Stimulated activated CD4-positive, alpha-beta T cell treated with anti-CD3 and anti-CD28 coated beads, Interleukin-4, amount 100 ng/mL, for 48 hours (primary cell): ENCODE measurements around the gene NR2F2.

Experiments
- DNase-seq, 2 donors: peaks; one replicate each; pipeline ENCODE4 v3.0.0-alpha.2; 2020; ENCODE audit warnings: low read depth in 2 of 2

The NR2F2 gene

DNA sequence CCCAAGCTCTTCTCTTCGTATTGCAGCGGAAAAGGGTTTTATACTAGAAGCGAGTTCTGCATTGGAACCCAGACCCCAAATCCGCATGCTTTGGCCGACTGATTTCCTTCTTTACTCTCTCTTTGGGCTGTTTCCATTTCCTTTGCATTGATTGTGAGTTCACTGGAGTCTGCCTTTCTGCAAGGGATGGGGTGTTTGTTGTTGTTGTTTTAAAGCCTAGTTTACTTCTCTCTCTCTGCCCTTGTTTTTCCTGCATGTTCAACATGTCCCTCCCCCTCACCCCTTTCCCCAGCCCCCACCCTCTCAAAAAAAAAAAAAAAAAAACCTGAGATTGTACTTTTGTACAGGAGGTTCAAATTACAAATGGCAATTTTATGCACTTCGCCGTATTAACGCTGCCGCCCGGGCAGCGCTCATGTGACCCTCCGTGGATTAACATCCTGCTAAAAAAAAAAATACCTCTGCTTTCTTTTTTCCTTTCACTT is 2.2 kb downstream of the NR2F2 start:
- DNase-seq: no peak

DNA sequence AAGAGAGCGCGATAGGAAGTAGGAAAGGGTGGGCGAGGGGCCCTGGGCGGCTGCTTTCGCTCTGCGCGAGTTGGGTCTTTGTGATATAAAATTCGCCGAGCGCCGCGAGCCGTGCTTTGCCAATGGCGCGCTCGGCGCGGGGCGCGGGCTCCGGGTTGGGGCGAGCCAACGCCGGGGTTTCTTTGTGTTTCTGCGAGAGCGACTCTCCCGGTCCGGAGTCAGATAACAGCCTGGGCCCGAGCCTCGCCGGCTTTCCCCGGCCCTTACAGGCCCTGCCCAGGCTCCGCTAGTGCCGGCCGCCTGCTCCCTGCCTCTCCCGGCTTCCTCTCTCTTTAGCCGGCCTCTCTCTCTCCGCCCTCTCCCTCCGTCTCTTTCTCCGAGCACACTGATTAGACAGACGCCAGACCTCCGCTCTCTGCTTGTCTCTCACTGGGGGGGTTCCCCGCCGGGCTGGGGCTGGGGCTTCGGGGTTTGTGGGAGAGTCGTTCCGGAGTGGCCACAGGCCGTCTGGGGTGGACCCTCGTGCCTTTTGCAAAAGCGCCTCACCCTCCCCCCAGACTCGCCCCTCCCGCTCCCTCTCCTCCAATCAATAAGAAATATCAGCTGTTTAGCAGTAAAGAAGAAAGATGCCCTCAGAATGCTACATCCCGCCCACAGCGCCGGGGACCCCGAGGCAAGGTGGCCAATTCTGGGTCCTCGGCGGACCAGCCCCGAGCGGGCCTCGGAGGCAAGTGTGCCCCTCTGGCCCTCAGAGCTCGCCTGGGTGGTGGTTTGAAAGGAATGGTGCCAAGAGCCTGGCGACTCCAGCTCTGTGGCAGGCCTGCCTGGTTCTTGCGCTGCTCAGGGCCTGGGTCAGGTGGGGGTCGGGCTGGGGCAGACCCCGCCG is 2.9 kb downstream of the NR2F2 start:
- no peak for DNase-seq

DNA sequence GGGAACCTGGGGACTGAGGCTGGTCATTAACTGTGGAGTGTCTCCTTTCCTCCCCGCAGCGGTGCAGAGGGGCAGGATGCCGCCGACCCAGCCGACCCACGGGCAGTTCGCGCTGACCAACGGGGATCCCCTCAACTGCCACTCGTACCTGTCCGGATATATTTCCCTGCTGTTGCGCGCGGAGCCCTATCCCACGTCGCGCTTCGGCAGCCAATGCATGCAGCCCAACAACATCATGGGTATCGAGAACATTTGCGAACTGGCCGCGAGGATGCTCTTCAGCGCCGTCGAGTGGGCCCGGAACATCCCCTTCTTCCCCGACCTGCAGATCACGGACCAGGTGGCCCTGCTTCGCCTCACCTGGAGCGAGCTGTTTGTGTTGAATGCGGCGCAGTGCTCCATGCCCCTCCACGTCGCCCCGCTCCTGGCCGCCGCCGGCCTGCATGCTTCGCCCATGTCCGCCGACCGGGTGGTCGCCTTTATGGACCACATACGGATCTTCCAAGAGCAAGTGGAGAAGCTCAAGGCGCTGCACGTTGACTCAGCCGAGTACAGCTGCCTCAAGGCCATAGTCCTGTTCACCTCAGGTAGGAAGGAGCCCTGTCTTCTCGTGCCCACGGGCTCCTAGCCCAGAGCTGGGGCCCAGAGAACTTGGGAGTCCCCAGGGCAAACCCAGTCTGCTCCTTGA is 3.7 kb downstream of the NR2F2 start:
- DNase-seq: no peak

DNA sequence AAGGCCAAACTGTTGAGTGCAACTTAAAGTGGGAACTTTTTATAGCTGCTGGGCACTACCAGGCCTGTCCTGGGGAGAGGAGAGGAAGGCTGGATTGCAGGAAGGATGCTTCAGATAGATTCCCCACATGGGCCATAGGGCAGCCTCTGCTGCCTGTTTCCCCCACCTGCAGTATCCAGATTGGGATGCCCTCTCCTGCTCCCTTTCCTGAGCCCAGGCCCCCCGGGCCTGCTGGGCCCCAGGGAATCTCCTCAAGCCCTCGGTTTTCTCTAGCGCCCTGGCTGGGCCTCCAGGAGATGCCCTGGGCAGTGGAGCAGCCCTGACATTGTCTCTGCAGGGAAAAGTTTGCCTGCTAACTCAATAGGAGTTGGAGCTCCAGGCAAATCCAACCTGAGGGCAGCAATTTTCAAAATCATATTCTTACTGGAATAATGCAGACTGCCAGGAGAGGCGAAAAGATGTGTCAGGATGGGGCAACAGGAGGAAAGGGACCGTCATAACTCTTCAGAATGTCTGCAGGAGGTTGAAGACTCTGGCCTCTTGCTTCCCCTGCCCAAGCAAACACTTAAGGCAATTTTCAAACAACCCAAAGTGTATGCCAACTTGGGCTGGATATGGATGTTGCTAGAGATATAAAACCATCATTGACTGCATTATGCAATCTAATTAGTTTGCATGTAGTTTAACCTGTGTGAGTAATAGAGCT is 4.4 kb downstream of the NR2F2 start:
- DNase-seq: no peak

DNA sequence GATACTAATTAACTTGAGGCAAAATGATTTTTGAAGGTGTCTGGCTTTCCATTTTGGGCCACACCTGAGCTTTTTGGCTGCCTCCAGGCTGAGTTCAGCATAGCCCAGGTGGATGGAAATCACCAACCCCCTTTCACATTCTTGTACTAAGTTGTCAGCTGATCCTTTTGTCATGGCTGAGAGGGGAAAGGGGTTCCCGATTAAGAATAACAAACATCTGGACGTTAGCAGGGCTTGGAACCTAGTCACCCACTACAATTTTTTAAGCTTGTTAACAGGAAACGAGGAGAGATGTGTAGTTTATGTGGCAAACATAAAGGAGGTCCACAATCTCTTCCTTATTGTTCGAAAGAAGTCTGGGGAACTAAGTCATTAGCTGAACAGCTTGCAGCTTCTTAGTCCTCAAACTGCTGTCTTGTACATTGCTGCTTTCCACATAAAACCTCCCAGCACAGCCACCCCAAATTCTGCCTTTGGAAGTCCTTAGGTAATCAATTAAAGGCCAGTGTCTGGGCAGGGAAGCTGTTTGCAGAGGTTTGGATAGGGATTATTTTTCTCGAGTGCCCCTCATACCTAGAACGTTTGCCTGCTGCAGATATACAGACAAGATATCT is 5.0 kb downstream of the NR2F2 start:
- no peak for DNase-seq

DNA sequence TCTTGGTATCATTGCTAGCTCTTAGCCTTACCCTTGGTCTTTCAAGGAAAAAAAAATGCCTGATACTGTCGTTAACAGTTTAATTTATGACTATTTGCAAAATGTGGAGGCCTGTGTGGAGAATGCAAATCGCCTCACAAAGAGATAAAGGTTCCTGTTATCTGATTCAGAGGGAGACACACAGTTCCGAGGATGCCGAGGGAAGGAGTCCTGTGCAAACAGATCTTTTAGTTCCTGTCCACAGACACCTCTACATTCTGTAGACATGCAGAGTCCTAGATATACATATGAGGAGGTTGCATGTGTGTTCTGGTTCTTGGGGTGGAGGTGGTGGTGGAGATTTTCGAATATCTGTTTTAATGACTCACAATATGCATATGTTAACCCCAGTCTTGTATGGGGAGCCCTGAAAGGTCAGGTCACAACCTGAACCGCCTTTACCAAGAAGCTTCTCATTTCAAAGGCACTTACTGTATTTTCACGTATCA is 5.7 kb downstream of the NR2F2 start:
- DNase-seq: no peak

DNA sequence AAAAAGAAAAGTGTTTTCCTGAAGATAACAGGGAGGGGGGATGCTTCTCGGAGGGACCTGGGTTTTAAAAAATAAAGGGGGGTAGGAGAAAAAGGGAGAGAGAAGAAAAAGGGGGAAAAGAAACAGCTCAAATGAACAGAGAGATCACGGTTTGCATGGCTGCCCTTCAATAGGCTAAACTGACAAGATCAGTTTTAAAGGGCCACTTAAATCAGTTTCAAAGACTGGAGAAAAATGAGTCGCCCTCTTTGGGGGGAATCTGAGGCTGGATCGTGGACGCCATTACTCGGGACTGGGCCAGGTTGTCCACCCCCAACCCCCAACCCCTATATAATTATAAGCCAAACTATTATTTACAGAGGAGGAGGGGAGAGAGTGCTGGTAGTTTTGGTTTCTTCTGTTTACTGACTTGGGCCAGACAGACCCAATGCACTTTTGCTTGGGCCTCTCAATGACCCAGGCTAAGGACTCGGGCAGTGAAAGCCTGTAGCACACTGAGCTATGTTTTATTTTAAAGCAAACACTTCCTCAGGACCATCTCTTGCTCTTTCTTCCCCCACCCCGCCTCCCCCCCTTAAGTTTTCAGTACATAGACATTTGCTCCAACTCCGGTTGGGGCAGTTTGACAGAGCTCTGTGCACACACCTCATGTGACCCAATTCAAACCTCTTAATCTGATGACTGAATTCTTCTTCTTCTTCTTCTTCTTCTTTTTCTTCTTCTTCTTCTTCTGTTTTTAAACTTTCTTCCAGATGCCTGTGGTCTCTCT is 6.3 kb downstream of the NR2F2 start:
- DNase-seq: no peak

DNA sequence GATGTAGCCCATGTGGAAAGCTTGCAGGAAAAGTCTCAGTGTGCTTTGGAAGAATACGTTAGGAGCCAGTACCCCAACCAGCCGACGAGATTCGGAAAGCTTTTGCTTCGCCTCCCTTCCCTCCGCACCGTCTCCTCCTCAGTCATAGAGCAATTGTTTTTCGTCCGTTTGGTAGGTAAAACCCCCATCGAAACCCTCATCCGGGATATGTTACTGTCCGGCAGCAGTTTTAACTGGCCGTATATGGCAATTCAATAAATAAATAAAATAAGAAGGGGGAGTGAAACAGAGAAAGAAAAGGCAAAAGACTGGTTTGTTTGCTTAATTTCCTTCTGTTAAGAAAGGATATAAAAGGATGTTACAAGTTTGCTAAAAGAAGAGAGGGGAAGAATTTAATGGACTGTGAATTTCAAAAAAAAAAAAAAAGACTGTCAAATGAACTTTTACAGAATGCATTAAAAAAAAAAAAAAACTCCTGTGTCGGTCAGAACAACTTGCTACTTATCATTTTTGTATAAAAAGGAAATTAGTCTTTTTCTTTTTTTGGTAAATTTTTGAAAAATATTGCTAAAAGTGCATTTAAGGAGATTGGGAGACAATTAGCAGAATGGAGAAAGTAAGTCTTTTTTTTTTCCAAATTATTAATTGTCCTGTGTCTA is 7.0 kb downstream of the NR2F2 start:
- no peak for DNase-seq

DNA sequence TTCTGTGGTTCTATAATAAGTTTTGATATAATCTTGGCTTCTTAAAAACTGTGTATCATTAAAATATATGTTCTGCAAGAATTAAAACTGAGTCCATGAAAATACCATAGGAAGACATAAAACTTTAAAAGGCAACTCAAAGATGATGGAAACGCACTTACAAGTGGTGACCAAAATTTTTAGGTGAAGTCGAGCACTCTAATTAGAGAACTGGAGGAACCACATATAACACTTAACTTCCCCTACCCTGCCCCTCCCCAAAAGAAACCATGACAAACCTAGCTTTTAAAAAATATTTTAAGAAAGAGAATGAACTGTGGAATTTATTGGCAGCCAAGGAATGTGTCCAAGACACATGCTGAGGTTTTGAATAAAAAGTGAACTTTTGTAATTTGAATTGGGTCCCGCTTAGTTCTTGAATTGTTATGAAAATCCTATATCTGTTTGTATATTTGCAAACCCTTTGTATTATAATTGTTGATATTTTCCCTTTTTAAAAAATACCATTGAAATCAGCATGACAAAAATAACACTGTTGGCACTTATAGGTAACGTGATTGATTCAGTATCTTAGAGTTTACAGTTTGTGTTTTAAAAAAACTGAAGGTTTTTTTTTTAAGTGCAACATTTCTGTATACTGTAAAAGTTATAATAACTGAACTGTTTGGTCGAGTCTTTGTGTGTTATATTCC is 7.7 kb downstream of the NR2F2 start:
- DNase-seq: no peak

DNA sequence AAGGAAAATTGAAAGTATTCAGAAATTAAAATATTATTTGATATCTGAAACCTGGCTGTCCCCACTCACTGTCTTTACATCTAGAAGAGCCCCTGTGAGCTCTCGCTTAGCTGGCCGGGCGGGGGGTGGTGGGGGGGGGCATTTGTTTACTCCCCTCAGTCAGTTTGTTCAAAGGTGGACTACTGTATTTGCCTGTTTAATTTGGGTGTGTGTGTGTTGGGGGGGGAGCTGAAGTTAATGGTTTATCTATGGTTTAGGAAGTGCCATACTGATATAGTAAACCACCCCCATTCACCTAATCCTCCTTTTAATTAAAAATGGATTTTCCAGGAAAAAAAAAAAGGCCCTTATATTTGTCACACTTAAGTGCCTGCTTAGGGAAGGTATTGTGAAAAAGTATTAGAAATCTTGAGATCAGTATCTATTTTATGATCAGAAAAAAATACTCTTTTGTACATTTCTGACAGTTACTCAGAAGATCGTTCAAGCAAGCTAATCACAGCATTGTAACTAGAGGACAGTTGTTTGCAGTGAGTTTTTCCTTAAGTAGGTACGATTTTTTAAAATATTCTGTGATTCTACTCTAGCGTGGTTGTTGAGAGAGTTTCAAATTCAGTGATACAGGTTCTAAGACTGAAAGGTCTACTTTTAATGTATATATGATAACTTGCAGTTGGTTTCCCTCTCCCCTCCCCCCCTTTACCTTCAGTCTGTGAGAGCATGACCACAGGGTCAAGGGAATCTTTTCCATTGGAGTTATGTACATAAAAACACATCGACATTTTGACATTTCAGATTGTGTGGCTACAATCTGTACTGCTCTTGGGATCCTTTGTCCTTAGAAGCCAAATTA is 8.5 kb downstream of the NR2F2 start:
- no peak for DNase-seq

DNA sequence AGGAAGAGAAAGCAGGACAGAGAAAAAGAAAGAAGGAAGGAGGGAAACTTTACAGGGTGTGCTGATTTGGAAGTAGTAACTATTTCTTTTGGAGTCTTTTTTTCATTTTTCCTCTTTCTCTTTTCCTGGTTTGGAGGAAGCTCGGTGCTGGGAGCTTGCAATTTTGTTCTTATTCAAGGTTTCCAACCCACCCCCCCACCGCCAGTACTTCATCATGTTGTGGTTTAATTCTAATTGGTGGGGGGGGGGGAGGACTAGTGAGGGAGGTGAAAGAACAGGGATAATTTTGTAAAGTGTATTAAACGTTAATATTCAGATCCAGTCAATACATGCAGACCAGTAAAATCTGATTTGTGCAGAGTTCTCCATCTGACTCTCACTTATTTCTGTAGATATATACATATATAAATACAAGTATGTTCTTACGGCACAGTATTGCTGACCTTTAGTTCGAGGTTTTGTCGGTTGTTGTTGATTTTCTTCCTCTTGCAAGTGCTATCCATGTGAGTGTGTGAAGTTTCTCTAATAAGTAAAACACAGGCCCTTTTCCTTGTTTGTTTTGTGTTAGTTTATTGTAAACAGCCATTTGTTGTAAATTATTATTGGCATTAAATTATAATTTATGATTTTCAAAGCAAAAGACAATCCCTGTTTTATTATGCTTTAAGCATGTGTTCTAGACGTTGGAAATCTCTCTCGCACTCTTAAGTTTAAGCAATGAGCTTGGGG is 9.3 kb downstream of the NR2F2 start:
- no peak for DNase-seq

DNA sequence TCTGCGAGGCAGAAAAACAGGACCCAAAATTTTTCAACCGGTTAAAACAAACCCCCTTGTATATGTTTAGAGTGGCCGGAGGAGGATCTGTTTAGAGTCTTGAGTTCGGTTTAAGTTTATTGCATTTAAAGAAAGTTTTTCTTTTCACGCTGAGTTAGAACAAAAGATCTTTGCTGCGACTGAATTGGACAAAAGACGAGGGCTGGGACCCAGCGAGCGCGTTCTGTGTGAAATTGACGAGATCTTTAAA is 9.8 kb downstream of the NR2F2 start:
- DNase-seq: no peak

DNA sequence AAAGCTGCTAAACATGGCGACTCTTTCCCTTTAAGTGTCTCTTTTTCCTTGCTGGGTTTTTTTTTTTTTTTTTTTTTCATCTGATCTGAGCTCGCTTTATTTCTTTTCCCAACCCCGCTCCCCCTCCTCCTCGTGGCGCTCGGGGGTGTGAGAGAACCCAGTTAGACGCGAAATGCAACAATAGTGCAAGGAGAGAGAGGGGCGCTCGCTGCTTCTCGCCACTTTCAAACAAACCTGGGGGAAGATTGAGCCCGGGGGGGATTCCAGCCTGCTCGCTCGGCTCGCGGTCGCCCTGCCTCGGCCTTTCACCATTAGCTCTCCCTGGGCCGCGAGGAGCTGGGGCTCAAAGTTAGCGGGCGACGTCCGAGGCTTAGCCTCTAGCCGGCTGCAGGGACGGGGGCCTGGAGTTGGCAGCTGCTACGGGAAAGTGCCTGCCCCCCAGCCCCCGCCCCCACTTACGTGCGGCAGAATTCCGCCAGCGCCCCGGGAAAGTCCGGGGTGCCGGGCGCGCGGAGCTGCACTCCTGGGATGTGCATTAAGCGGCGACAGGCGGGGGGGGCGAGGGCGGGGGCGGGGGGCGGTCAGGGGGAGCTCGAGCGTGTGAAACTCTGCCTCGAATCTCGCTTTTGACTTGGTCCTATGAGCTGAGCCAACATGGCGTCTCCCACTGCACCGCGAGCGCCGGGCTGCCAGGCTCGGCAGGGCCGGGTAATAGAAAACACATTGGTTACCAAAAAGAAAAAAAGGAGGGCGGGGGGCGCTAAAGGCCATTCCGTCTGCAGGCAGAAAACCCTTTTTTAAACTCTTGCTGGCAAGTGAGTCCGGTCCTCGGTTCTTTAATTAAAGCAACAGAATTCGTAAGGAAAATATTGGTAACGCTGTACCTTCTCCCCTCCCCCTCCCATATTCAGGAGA is 10.4 kb downstream of the NR2F2 start:
- no peak for DNase-seq

DNA sequence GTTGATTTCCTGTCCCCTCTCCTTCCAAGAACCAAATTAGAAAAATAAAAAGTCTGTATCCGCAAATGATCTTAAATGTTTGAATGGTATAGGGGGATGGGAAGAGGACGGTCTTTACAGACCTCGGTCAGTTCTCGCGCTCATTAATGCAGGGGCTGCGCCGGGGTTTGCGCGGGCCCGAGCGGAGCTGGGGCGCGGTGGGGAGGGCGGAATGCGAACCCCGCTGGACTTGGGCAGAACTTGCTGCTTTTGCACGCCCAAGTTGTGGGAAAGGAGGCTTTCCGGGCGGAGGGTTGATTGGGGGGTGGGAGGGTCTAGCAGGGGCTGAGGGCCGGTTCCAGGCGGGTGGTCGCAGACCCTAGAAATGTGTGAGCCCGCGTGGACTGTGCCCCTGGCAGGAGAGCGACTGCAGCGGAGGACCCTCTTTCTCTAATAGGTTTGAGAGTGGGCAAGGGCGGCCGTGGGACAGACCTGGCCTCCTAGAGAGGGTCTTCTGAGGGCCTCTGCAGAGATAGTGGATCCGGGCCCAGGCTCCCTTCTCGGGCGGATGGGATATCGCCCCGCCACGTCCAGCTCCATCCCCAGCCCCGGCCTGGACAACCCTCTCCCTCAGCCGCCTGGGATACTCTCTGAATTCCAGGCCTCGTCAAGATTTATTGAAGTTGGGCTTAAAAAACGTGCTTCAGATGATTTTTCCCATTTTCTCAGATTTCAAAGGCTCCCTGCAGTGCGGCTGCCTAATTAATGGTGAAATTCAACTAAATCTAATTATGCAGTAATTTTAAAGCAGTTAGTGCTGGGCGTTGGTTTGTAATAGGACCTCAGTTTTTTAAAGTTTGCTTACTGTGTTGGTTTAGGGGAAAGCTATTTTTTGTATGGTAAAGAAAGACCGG is 11.3 kb downstream of the NR2F2 start:
- no peak for DNase-seq

DNA sequence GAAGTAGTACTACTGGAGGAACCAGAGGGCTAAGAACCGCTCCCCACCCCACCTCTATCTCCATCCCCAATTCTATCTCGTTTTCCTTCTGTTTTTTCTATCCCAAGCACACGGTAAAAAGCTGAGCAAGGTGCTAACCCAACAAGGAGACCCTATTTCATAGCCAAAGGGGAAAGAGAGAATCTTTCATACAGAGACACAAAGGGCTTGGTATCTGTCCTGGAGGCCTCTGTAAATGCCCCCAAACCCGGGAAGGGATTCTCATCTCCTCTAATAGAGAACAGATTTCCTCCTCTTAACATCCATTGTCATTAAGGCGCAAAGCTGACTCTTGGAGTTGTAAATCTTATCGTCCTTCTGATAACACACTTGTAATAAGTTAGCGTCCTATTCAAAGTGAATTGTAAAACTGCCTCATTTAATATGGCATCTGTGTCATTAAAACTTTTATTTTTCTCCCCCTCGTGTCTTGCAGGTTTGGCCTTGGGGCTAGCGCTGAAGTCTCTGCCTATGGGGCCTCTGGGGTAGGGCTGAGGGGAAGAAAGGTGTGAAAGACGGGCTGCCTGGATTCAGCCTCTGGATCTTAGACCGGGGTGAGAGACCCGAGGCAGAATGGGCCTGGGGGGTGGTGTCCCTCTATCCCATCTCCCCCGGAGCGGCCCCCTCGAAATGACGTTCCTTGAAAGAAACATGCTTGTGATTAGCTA is 12.1 kb downstream of the NR2F2 start:
- no peak for DNase-seq
